Peyer's patch (tissue), 4 donors: ENCODE data around the gene MLLT10. TPM values are rescaled to one million over a fixed set of nuclear protein-coding genes. Genes with fewer than 3 reads are reported as not detected.

Experiments used
- DNase-seq, 3 donors: peaks; one replicate each; pipeline ENCODE4 v3.0.0-alpha.2; 2017 to 2019
- H3K27ac ChIP-seq, 4 donors: fragments of 200-600 bp; sonication (generic); one replicate each; pipeline ENCODE4 v1.5.1; 2016 to 2019
- H3K27me3 ChIP-seq, 2 donors: fragments of 200-600 bp; sonication (generic); one replicate each; pipeline ENCODE4 v1.5.1; 2019
- H3K36me3 ChIP-seq, 3 donors: fragments of 200-600 bp; sonication (generic); one replicate each; pipeline ENCODE4 v1.5.1; 2016 to 2019
- H3K4me1 ChIP-seq, 4 donors: fragments of 200-600 bp; sonication (generic); one replicate each; pipeline ENCODE4 v1.5.1; 2016 to 2019
- H3K4me3 ChIP-seq, 4 donors: fragments of 200-600 bp; sonication (generic); 1 replicate in 3 of 4; 2 replicates in 1 of 4; pipeline ENCODE4 v1.5.1; 2016 to 2019; ENCODE audit warnings: mild to moderate bottlenecking in 1 of 4
- H3K9me3 ChIP-seq, 4 donors: fragments of 200-600 bp; sonication (generic); one replicate each; pipeline ENCODE4 v1.5.1; 2016 to 2019; ENCODE audit warnings: mild to moderate bottlenecking in 1 of 4
- CTCF ChIP-seq, 6 experiments: fragments of 450-650 bp in 4 of 6; fragments of 200-600 bp in 2 of 6; sonication (generic) in 1 of 6; IDR thresholded peaks; one replicate each; pipeline ENCODE4 v1.5.1; 2017 to 2019; ENCODE audit warnings: antibody characterized with exemption in 6 of 6, mild to moderate bottlenecking in 3 of 6, moderate library complexity in 1 of 6
- POLR2A ChIP-seq, 2 donors: fragments of 450-650 bp; IDR thresholded peaks; one replicate each; pipeline ENCODE4 v1.5.1; 2017; ENCODE audit warnings: antibody characterized with exemption in 2 of 2, mild to moderate bottlenecking in 2 of 2, moderate library complexity in 2 of 2
- total RNA-seq, 4 donors: library from RNA; depleted of rRNA; stranded (reverse); fragments of >200 nt; gene quantifications; one replicate each; pipeline ENCODE4 v1.1.0, GENCODE V29; 2016

Gene MLLT10
- total RNA-seq, 4 donors from 2014 or later = 25.2 to 65.2 (median 40.1) TPM

DNA sequence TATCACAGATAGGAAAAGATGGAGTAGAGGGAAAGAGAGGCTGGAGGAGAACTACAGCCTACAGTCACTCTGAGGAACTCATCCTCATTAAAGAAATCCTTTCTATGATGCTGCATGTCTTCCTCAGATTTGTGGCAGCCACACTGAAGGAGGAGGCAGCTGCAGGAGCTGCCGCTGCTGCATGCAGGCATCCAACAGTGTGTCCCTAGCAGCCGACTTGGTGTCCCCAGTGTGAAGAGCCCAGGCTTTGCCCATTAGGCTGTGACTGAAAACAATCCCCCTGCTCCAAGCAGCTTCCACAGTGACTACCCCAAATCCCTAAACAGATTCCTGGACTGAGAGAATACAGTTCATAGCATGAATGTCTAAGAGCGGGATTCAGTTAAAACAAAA, 31.7 kb upstream of the MLLT10 start:
- no peak for DNase-seq
- Histone ChIP-seq H3K27ac (no peak overlapping the region), H3K36me3 (no peaks in the 10 kb centered on the region), H3K27me3 (peaks cover 0 to 6% of the 10 kb centered on the region in 2 donors), H3K4me3 (no peak overlapping the region), H3K4me1 (peaks cover 0 to 9% (median under 1%) of the 10 kb centered on the region in 4 donors), H3K9me3 (no peaks in the 10 kb centered on the region)
- TF ChIP-seq CTCF (IDR thresholded peaks at IDR 0.05) (no peak), POLR2A (IDR thresholded peaks at IDR 0.05) (no peak)

DNA sequence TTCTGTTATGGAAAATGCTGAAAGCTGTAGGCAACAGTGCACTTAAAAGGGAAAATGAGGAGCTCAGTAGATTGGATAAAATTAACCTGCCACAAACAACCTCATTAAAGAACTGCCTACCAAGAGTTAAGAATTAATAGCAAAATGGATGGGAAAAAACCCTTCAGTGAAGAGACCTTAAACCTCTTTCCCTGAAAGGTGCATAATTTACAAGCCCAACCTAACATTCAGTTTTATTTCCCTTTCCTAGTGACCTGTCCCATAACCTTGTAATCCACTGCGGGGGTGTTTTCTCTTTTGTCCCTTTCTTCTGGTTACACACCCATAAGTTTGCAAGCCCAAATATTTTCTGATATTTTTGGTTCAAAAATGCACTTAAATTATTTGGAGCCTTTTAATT, 30.5 kb upstream of the MLLT10 start:
- H3K4me3 ChIP-seq = no peak overlapping the region
- no peaks in the 10 kb centered on the region for H3K9me3 ChIP-seq
- no peak for TF ChIP-seq POLR2A (IDR thresholded peaks at IDR 0.05)
- no peak for TF ChIP-seq CTCF (IDR thresholded peaks at IDR 0.05)
- no peak overlapping the region for H3K27ac ChIP-seq
- no peaks in the 10 kb centered on the region for H3K36me3 ChIP-seq
- H3K4me1 ChIP-seq = peaks cover 0 to 9% (median 0%) of the 10 kb centered on the region in 4 donors
- peaks cover 0 to 6% of the 10 kb centered on the region in 2 donors for H3K27me3 ChIP-seq
- DNase-seq = no peak

GRCh38 chr10:21505711-21506278, 28.2 kb upstream of the MLLT10 start:
- no peaks in the 10 kb centered on the region for H3K36me3 ChIP-seq
- DNase-seq = no peak
- no peaks in the 10 kb centered on the region for H3K9me3 ChIP-seq
- TF ChIP-seq CTCF (IDR thresholded peaks at IDR 0.05) = no peak
- no peak for TF ChIP-seq POLR2A (IDR thresholded peaks at IDR 0.05)
- H3K27me3 ChIP-seq = no peaks in the 10 kb centered on the region
- no peaks in the 10 kb centered on the region for H3K4me1 ChIP-seq
- H3K4me3 ChIP-seq = no peak overlapping the region
- H3K27ac ChIP-seq = no peak overlapping the region

- Histone ChIP-seq H3K4me3 (no peak overlapping the region), H3K27ac (no peak overlapping the region), H3K9me3 (no peaks in the 10 kb centered on the region), H3K4me1 (no peaks in the 10 kb centered on the region), H3K36me3 (no peaks in the 10 kb centered on the region), H3K27me3 (no peaks in the 10 kb centered on the region)
- no peak for TF ChIP-seq POLR2A (IDR thresholded peaks at IDR 0.05)
- no peak for TF ChIP-seq CTCF (IDR thresholded peaks at IDR 0.05)
- no peak for DNase-seq
Observed at GRCh38 chr10:21506351-21506750, 27.7 kb upstream of the MLLT10 start.

DNA sequence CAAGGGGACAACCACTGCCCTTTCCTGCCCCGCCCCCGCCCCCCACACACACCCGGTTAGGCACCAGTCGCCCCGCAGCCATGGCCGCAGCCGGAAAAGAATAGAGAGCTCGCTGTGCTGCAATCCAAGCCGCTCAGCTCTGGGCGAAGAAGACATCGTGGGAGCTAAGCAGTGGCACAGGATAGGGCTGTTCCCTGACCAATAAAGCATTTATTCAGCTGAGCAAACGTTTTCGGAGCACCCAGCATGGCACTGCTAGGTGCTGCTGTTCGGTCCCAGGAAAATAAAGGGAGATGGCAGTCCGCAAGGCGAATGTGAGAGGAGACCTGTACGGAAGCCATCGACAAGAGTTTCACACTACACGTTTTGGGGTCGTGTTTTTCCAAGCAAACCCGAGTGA, 26.9 kb upstream of the MLLT10 start:
- no peaks in the 10 kb centered on the region for H3K9me3 ChIP-seq
- no peaks in the 10 kb centered on the region for H3K36me3 ChIP-seq
- H3K27ac ChIP-seq = no peak overlapping the region
- H3K4me3 ChIP-seq = no peak overlapping the region
- TF ChIP-seq CTCF (IDR thresholded peaks at IDR 0.05) (no peak), POLR2A (IDR thresholded peaks at IDR 0.05) (no peak)
- no peaks in the 10 kb centered on the region for H3K27me3 ChIP-seq
- DNase-seq = no peak
- no peaks in the 10 kb centered on the region for H3K4me1 ChIP-seq
